GM12865 (cell line): ENCODE data around the gene NTN4.

ENCODE experiments used
- DNase-seq: peaks from one replicate; pipeline ENCODE4 v3.0.0; 2010; ENCODE audit warnings: low read depth
- H3K4me3 ChIP-seq: 2 replicates; pipeline ENCODE4 v1.5.1; 2011; ENCODE audit warnings: mild to moderate bottlenecking, low read depth, low read length, control low read depth
- CTCF ChIP-seq: IDR thresholded peaks from 2 replicates; pipeline ENCODE4 v1.5.1; 2011; ENCODE audit warnings: low read length, control low read depth, low read depth, inconsistent platforms; ENCODE audit not compliant: insufficient read depth; ENCODE audit errors: missing control alignments

The NTN4 gene

GRCh38 chr12:95790033-95790916 lies at the start of gene NTN4:
NTN4 (minus strand) TSS chr12:95790764; CDS start chr12:95790309, 455 bp downstream.
- H3K4me3 ChIP-seq = peak within 1 kb of the TSS; percentile 24; the same call in 1 of the 2 replicates
- TF ChIP-seq CTCF = no peak
- DNase-seq = peak; percentile 14

- no peak for TF ChIP-seq CTCF
- DNase-seq = no peak
- H3K4me3 ChIP-seq = no peak overlapping the region
These were observed 47.6 kb upstream of the NTN4 start for GRCh38 chr12:95838125-95838524.

- no peak for TF ChIP-seq CTCF
- DNase-seq = no peak
- H3K4me3 ChIP-seq = no peak overlapping the region
These were observed 46.9 kb upstream of the NTN4 start for GRCh38 chr12:95837240-95838038.

GRCh38 chr12:95836630-95837239 lies 46.2 kb upstream of the NTN4 start:
- H3K4me3 ChIP-seq = no peak overlapping the region
- DNase-seq = no peak

GRCh38 chr12:95836185-95836609 lies 45.6 kb upstream of the NTN4 start:
- no peak for DNase-seq
- no peak overlapping the region for H3K4me3 ChIP-seq
- no peak for TF ChIP-seq CTCF

More at GRCh38 chr12:95836630-95837239, 46.2 kb upstream of the NTN4 start:
- TF ChIP-seq CTCF = no peak

- H3K4me3 ChIP-seq = no peak overlapping the region
- no peak for TF ChIP-seq CTCF
- DNase-seq = no peak
These were observed 44.0 kb upstream of the NTN4 start for GRCh38 chr12:95834572-95834971.
